Prostate gland (tissue), 2 donors: Measurements from ENCODE around the gene EEF1AKMT4.

Experiments
- POLR2A ChIP-seq: fragments of 450-650 bp; IDR thresholded peaks from one replicate; pipeline ENCODE4 v1.6.1; 2016; ENCODE audit warnings: antibody characterized with exemption, mild to moderate bottlenecking
- TF ChIP-seq, protein P1 (sequence below), 4 experiments: fragments of 200-600 bp in 2 of 4; fragments of 450-650 bp in 2 of 4; sonication (generic) in 2 of 4; IDR thresholded peaks; 1 replicate in 3 of 4; 2 replicates in 1 of 4; pipeline ENCODE4 v1.5.1; 2016 to 2019; ENCODE audit warnings: antibody characterized with exemption in 4 of 4, mild to moderate bottlenecking in 2 of 4, moderate library complexity in 2 of 4

- TF ChIP-seq, protein P1, sequence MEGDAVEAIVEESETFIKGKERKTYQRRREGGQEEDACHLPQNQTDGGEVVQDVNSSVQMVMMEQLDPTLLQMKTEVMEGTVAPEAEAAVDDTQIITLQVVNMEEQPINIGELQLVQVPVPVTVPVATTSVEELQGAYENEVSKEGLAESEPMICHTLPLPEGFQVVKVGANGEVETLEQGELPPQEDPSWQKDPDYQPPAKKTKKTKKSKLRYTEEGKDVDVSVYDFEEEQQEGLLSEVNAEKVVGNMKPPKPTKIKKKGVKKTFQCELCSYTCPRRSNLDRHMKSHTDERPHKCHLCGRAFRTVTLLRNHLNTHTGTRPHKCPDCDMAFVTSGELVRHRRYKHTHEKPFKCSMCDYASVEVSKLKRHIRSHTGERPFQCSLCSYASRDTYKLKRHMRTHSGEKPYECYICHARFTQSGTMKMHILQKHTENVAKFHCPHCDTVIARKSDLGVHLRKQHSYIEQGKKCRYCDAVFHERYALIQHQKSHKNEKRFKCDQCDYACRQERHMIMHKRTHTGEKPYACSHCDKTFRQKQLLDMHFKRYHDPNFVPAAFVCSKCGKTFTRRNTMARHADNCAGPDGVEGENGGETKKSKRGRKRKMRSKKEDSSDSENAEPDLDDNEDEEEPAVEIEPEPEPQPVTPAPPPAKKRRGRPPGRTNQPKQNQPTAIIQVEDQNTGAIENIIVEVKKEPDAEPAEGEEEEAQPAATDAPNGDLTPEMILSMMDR (IDR thresholded peaks at IDR 0.05) = no peak
- TF ChIP-seq POLR2A = no peak
These were observed 7.2 kb upstream of the EEF1AKMT4 start for GRCh38 chr3:184242297-184242685.
